Stromal cell of bone marrow (primary cell): ENCODE measurements around the gene NAB1.
"Not testable (repeated sequence)": the region's sequence is repeated elsewhere in the genome, so short reads cannot be mapped to it uniquely, and the experiment has no call there.

Experiments
- DNase-seq: peaks from one replicate; pipeline ENCODE4 v3.0.0-alpha.2; 2012; ENCODE audit warnings: low read depth

The NAB1 gene

GRCh38 chr2:190674966-190675650, 26.2 kb downstream of the NAB1 start:
- DNase-seq: no peak

GRCh38 chr2:190677255-190677654, 28.4 kb downstream of the NAB1 start:
- DNase-seq: no peak

GRCh38 chr2:190678444-190679162, 29.7 kb downstream of the NAB1 start:
- DNase-seq: no peak

- DNase-seq: no peak
Observed at GRCh38 chr2:190679391-190679790, 30.5 kb downstream of the NAB1 start.

- no peak for DNase-seq
Observed at GRCh38 chr2:190679813-190680591, 31.1 kb downstream of the NAB1 start.

- DNase-seq: no peak
Observed at GRCh38 chr2:190682168-190682567, 33.3 kb downstream of the NAB1 start.

GRCh38 chr2:190683802-190684201, 34.9 kb downstream of the NAB1 start:
- peak; percentile 25 for DNase-seq

GRCh38 chr2:190684931-190685330, 36.0 kb downstream of the NAB1 start:
- DNase-seq: no peak

GRCh38 chr2:190685333-190685732, 36.5 kb downstream of the NAB1 start:
- DNase-seq: no peak

GRCh38 chr2:190693533-190694232, 44.8 kb downstream of the NAB1 start:
- DNase-seq: no peak

GRCh38 chr2:190694479-190694878, 45.6 kb downstream of the NAB1 start:
- no peak for DNase-seq

GRCh38 chr2:190695739-190696138, 46.9 kb downstream of the NAB1 start:
- no peak for DNase-seq

- DNase-seq: no peak
Observed at GRCh38 chr2:190696792-190697398, 48.0 kb downstream of the NAB1 start.

- DNase-seq: no peak
Observed at GRCh38 chr2:190697421-190697820, 48.5 kb downstream of the NAB1 start.

GRCh38 chr2:190698895-190699294, 50.0 kb downstream of the NAB1 start:
- DNase-seq: no peak

GRCh38 chr2:190701586-190701985, 52.7 kb downstream of the NAB1 start:
- no peak for DNase-seq

- no peak for DNase-seq
Observed at GRCh38 chr2:190705280-190705679, 56.4 kb downstream of the NAB1 start.

GRCh38 chr2:190707726-190708125, 58.8 kb downstream of the NAB1 start:
- DNase-seq: no peak

GRCh38 chr2:190708650-190709049, 59.8 kb downstream of the NAB1 start:
- DNase-seq: not testable (repeated sequence)

GRCh38 chr2:190711069-190711468, 62.2 kb downstream of the NAB1 start:
- no peak for DNase-seq

GRCh38 chr2:190713471-190713870, 64.6 kb downstream of the NAB1 start:
- no peak for DNase-seq

- no peak for DNase-seq
Observed at GRCh38 chr2:190714958-190715357, 66.1 kb downstream of the NAB1 start.
